Measurements from ENCODE around the gene RFX4. TPM values are rescaled to one million over a fixed set of nuclear protein-coding genes. Genes with fewer than 3 reads are reported as not detected.

The RFX4 gene
- total and polyA plus RNA-seq, 2 of the 8 experiments (the other 6 are each of a cell fraction or from before 2014, with no cell fraction given), result 0.06 TPM; not detected in 1

DNA sequence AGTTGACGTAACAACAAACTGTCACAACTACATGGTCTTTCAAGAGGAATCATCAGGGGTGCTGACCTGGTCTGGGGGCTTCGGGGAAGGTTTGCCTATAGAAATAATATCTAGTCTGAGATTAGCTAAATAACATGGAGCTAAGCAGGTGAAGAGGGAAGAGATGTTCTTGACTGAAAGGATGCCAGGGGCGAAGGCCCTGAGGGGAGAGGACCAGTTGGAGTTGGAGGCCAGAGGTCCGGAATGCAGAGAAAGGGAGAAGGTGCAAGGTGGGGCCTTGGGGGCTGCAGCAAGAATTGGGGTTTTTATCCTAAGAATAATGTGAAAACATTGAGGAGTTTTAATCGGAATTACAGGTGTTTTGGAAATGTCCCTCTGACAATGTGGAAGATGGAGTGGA, 123.2 kb downstream of the RFX4 start:
- no peaks in the 10 kb centered on the region for H3K79me2 ChIP-seq (ENCODE audit: control insufficient read depth in 1 of 2, insufficient read depth in 2 of 2, low read length in 2 of 2)
- peaks cover 8 to 11% of the 10 kb centered on the region in 2 experiments for H3K9me3 ChIP-seq (ENCODE audit: insufficient read depth in 2 of 2, low read depth in 1 of 2, low read length in 1 of 2)
- H2BK120ac ChIP-seq (replicated peaks; ENCODE audit: low read depth, low read length), result no peak overlapping the region
- H3K23me2 ChIP-seq (ENCODE audit: low read depth, low read length), result no peaks in the 10 kb centered on the region; the same call in 1 of the 2 replicates
- H4K20me1 ChIP-seq (replicated peaks in 1 of 2; ENCODE audit: control insufficient read depth in 1 of 2, insufficient read depth in 2 of 2, low read length in 2 of 2), result no peaks in the 10 kb centered on the region
- H4K5ac ChIP-seq (ENCODE audit: insufficient read length, low read depth, low read length), result no peak overlapping the region
- H3K27me3 ChIP-seq (replicated peaks in 1 of 4; ENCODE audit: control insufficient read depth in 3 of 4, extremely low read depth in 1 of 4, insufficient read depth in 3 of 4, low read length in 3 of 4), result peaks cover 0 to 4% (median 0%) of the 10 kb centered on the region in 4 experiments; a peak in 1 of 7 replicates
- H3K18ac ChIP-seq (ENCODE audit: extremely low read depth, low read length), result no peak overlapping the region
- CTCF ChIA-PET (ENCODE audit: partially characterized antibody), result interaction anchor here (0.8 to 1.7 kb wide), 2 partner anchors 16 to 136 kb away, joined by 3 to 4 read pairs; no protein-coding TSS in a partner anchor
- H3K27ac ChIP-seq (ENCODE audit: low read depth, low read length), result no peak overlapping the region
- H2BK12ac ChIP-seq (ENCODE audit: low read depth, low read length), result no peak overlapping the region
- H3K56ac ChIP-seq (replicated peaks; ENCODE audit: insufficient read length, low read depth, low read length), result no peak overlapping the region
- no peak overlapping the region for H2BK20ac ChIP-seq (ENCODE audit: low read length)
- POLR2A ChIA-PET (ENCODE audit: partially characterized antibody), result no interaction called here
- no peak overlapping the region for H2BK15ac ChIP-seq (ENCODE audit: low read length)
- no peak overlapping the region for H2AFZ ChIP-seq (ENCODE audit: low read length)
- no peak overlapping the region for H3K4me3 ChIP-seq (ENCODE audit: extremely low read depth in 1 of 4, insufficient read depth in 2 of 4, low read depth in 3 of 4, low read length in 4 of 4)
- H3K4ac ChIP-seq (replicated peaks; ENCODE audit: insufficient read length, low read depth, low read length), result no peak overlapping the region
- no peak overlapping the region for H3K23ac ChIP-seq (ENCODE audit: insufficient read length)
- no peak overlapping the region for H3K9ac ChIP-seq (replicated peaks in 1 of 4; ENCODE audit: extremely low read depth in 1 of 4, low read depth in 3 of 4, low read length in 3 of 4)
- peaks cover 2 to 13% (median 12%) of the 10 kb centered on the region in 4 experiments; a peak in 4 of 7 replicates for H3K4me1 ChIP-seq (replicated peaks in 1 of 4; ENCODE audit: control insufficient read depth in 3 of 4, insufficient read depth in 4 of 4, low read length in 3 of 4)
- H4K91ac ChIP-seq (replicated peaks; ENCODE audit: insufficient read length, low read length), result no peak overlapping the region
- no peaks in the 10 kb centered on the region for H3K36me3 ChIP-seq (ENCODE audit: control insufficient read depth in 2 of 4, insufficient read depth in 4 of 4, low read length in 3 of 4)
- H3K14ac ChIP-seq (ENCODE audit: insufficient read length), result no peak overlapping the region
- H2AK5ac ChIP-seq (ENCODE audit: low read depth, low read length), result no peak overlapping the region
- H4K8ac ChIP-seq (ENCODE audit: extremely low read depth, insufficient read depth, low read length), result no peak overlapping the region
- H3K4me2 ChIP-seq (ENCODE audit: insufficient read depth in 1 of 2, low read depth in 2 of 2, low read length in 2 of 2), result no peak overlapping the region
- H3K79me1 ChIP-seq (ENCODE audit: low read depth, low read length), result no peaks in the 10 kb centered on the region
- WGBS, 2 experiments (ENCODE audit: extremely low coverage in 1 of 2, insufficient coverage in 1 of 2, insufficient read length in 1 of 2, insufficient replicate concordance in 2 of 2, low coverage in 1 of 2, low lambda C conversion rate in 2 of 2, missing lambda C conversion rate in 1 of 2), result 85% methylated on average over 5 of the region's 5 CpGs; no CpG with 5 or more reads in 1 of the 2 experiments
- no peak overlapping the region for H2BK5ac ChIP-seq (ENCODE audit: low read depth, low read length)
- FAIRE-seq (no peak), DNase-seq (ENCODE audit: low read depth in 1 of 2, low spot score in 2 of 2) (no peak)
